ENCODE data around the gene S100A10. TPM values are rescaled to one million over a fixed set of nuclear protein-coding genes. Genes with fewer than 3 reads are reported as not detected.

S100A10 gene
- polyA plus RNA-seq, 1 donor from 2014 or later: 459 TPM

- peaks cover 4 to 11% (median 5%) of the 10 kb centered on the region in 3 donors for H3K4me1 Mint-ChIP-seq
- H3K27me3 Mint-ChIP-seq: peaks cover 3% of the 10 kb centered on the region
- peak overlapping the region in 1 of 3 donors; percentile 21 for H3K27ac Mint-ChIP-seq
- no peak overlapping the region for H3K4me3 Mint-ChIP-seq
- no peaks in the 10 kb centered on the region for H3K36me3 Mint-ChIP-seq
- H3K9me3 Mint-ChIP-seq: no peaks in the 10 kb centered on the region
These were observed 24.8 kb downstream of the S100A10 start for GRCh38 chr1:151968791-151969399.

- no peak overlapping the region for H3K27ac Mint-ChIP-seq
- H3K4me3 Mint-ChIP-seq: peak overlapping the region in 1 of 4 donors; percentile 49
- H3K9me3 Mint-ChIP-seq: no peaks in the 10 kb centered on the region
- peaks cover 3% of the 10 kb centered on the region for H3K27me3 Mint-ChIP-seq
- H3K4me1 Mint-ChIP-seq: peaks cover 4 to 11% (median 5%) of the 10 kb centered on the region in 3 donors
- no peaks in the 10 kb centered on the region for H3K36me3 Mint-ChIP-seq
These were observed 25.6 kb downstream of the S100A10 start for GRCh38 chr1:151968058-151968457.

GRCh38 chr1:151967091-151967490 lies 26.6 kb downstream of the S100A10 start:
- H3K36me3 Mint-ChIP-seq: no peaks in the 10 kb centered on the region
- no peaks in the 10 kb centered on the region for H3K9me3 Mint-ChIP-seq
- H3K27me3 Mint-ChIP-seq: peaks cover 3% of the 10 kb centered on the region
- peaks cover 4 to 11% (median 5%) of the 10 kb centered on the region in 3 donors for H3K4me1 Mint-ChIP-seq
- no peak overlapping the region for H3K27ac Mint-ChIP-seq
- no peak overlapping the region for H3K4me3 Mint-ChIP-seq

GRCh38 chr1:151966061-151966460 lies 27.6 kb downstream of the S100A10 start:
- Mint-ChIP-seq H3K36me3 (no peaks in the 10 kb centered on the region), H3K27me3 (peaks cover 3% of the 10 kb centered on the region), H3K4me1 (peaks cover 4 to 11% (median 5%) of the 10 kb centered on the region in 3 donors), H3K4me3 (no peak overlapping the region), H3K27ac (no peak overlapping the region), H3K9me3 (no peaks in the 10 kb centered on the region)

- H3K36me3 Mint-ChIP-seq: no peaks in the 10 kb centered on the region
- no peaks in the 10 kb centered on the region for H3K9me3 Mint-ChIP-seq
- no peak overlapping the region for H3K4me3 Mint-ChIP-seq
- peak overlapping the region in 1 of 3 donors; percentile 29 for H3K27ac Mint-ChIP-seq
- H3K4me1 Mint-ChIP-seq: peaks cover 4 to 8% (median 5%) of the 10 kb centered on the region in 3 donors
- H3K27me3 Mint-ChIP-seq: peaks cover 3% of the 10 kb centered on the region
These were observed 29.1 kb downstream of the S100A10 start for GRCh38 chr1:151964510-151964909.

- H3K36me3 Mint-ChIP-seq: no peaks in the 10 kb centered on the region
- peaks cover 3% of the 10 kb centered on the region for H3K27me3 Mint-ChIP-seq
- H3K4me1 Mint-ChIP-seq: peaks cover 0 to 5% (median 4%) of the 10 kb centered on the region in 3 donors
- H3K9me3 Mint-ChIP-seq: no peaks in the 10 kb centered on the region
- no peak overlapping the region for H3K27ac Mint-ChIP-seq
- no peak overlapping the region for H3K4me3 Mint-ChIP-seq
These were observed 30.4 kb downstream of the S100A10 start for GRCh38 chr1:151963288-151963687.

- Mint-ChIP-seq H3K27me3 (peaks cover 3% of the 10 kb centered on the region), H3K27ac (no peak overlapping the region), H3K9me3 (no peaks in the 10 kb centered on the region), H3K36me3 (peaks cover 1% of the 10 kb centered on the region), H3K4me3 (no peak overlapping the region), H3K4me1 (no peaks in the 10 kb centered on the region)
These were observed 31.8 kb downstream of the S100A10 start for GRCh38 chr1:151961833-151962232.

GRCh38 chr1:151960780-151961513 lies 32.7 kb downstream of the S100A10 start:
- H3K36me3 Mint-ChIP-seq: peaks cover 1% of the 10 kb centered on the region
- no peak overlapping the region for H3K27ac Mint-ChIP-seq
- peaks cover 3% of the 10 kb centered on the region for H3K27me3 Mint-ChIP-seq
- no peak overlapping the region for H3K4me3 Mint-ChIP-seq
- H3K9me3 Mint-ChIP-seq: no peaks in the 10 kb centered on the region
- no peaks in the 10 kb centered on the region for H3K4me1 Mint-ChIP-seq

- Mint-ChIP-seq H3K27ac (no peak overlapping the region), H3K27me3 (no peaks in the 10 kb centered on the region), H3K4me1 (peaks cover 0 to 3% (median 3%) of the 10 kb centered on the region in 3 donors), H3K9me3 (no peaks in the 10 kb centered on the region), H3K4me3 (no peak overlapping the region), H3K36me3 (peaks cover 1% of the 10 kb centered on the region)
These were observed 34.7 kb downstream of the S100A10 start for GRCh38 chr1:151958959-151959358.

- Mint-ChIP-seq H3K9me3 (no peaks in the 10 kb centered on the region), H3K4me3 (no peak overlapping the region), H3K4me1 (peaks cover 0 to 3% (median 3%) of the 10 kb centered on the region in 3 donors), H3K27ac (no peak overlapping the region), H3K27me3 (no peaks in the 10 kb centered on the region), H3K36me3 (peaks cover 1% of the 10 kb centered on the region)
These were observed 36.6 kb downstream of the S100A10 start for GRCh38 chr1:151956957-151957497.

- Mint-ChIP-seq H3K4me1 (peaks cover 0 to 5% (median 3%) of the 10 kb centered on the region in 3 donors), H3K4me3 (no peak overlapping the region)
These were observed 40.1 kb downstream of the S100A10 start for GRCh38 chr1:151953409-151954094.

GRCh38 chr1:151952811-151953210 lies 40.8 kb downstream of the S100A10 start:
- no peaks in the 10 kb centered on the region for H3K27me3 Mint-ChIP-seq
- H3K9me3 Mint-ChIP-seq: no peaks in the 10 kb centered on the region
- no peak overlapping the region for H3K4me3 Mint-ChIP-seq
- H3K4me1 Mint-ChIP-seq: peaks cover 0 to 5% (median 3%) of the 10 kb centered on the region in 3 donors
- peaks cover 2% of the 10 kb centered on the region for H3K36me3 Mint-ChIP-seq
- no peak overlapping the region for H3K27ac Mint-ChIP-seq

More at GRCh38 chr1:151953409-151954094, 40.1 kb downstream of the S100A10 start:
- Mint-ChIP-seq H3K9me3 (no peaks in the 10 kb centered on the region), H3K27me3 (no peaks in the 10 kb centered on the region), H3K27ac (no peak overlapping the region), H3K36me3 (peaks cover 4% of the 10 kb centered on the region)

- H3K27ac Mint-ChIP-seq: peak overlapping the region; percentile 50 to 74 (median 67)
These were observed 44.1 kb downstream of the S100A10 start for GRCh38 chr1:151949371-151950193.

GRCh38 chr1:151948506-151948905 lies 45.2 kb downstream of the S100A10 start:
- H3K36me3 Mint-ChIP-seq: peaks cover 4% of the 10 kb centered on the region
- peaks cover 27 to 32% (median 28%) of the 10 kb centered on the region in 3 donors for H3K4me1 Mint-ChIP-seq
- H3K27ac Mint-ChIP-seq: peak overlapping the region in 1 of 3 donors; percentile 26
- no peaks in the 10 kb centered on the region for H3K27me3 Mint-ChIP-seq
- peaks cover 0 to 2% (median 0%) of the 10 kb centered on the region in 3 donors for H3K9me3 Mint-ChIP-seq
- H3K4me3 Mint-ChIP-seq: no peak overlapping the region

More at GRCh38 chr1:151949371-151950193, 44.1 kb downstream of the S100A10 start:
- Mint-ChIP-seq H3K4me1 (peaks cover 21 to 24% (median 24%) of the 10 kb centered on the region in 3 donors), H3K36me3 (peaks cover 4% of the 10 kb centered on the region), H3K4me3 (no peak overlapping the region), H3K27me3 (no peaks in the 10 kb centered on the region), H3K9me3 (peaks cover 0 to 2% (median 0%) of the 10 kb centered on the region in 3 donors)

Measured in IgD-negative memory B cell (primary cell).